ENCODE results near the gene TP73.

GRCh38 chr1:3712573-3713535, 60.5 kb downstream of the TP73 start:
- no peak for TF ChIP-seq CTCF (IDR thresholded peaks at IDR 0.05; ENCODE audit: low read depth, low read length, poor library complexity, severe bottlenecking)
- TF ChIP-seq EZH2phosphoT487 (IDR thresholded peaks at IDR 0.05; ENCODE audit: borderline replicate concordance, low read length) = no peak

Measured in DOHH2 (cell line).